Loucy (cell line): ENCODE data around the gene REPS2.

ENCODE experiments used
- H2AFZ ChIP-seq: fragments of 200-600 bp; sonication (generic); 2 replicates; pipeline ENCODE4 v1.6.0; 2016; ENCODE audit warnings: antibody characterized with exemption, mild to moderate bottlenecking, low read length, moderate library complexity
- H3F3A ChIP-seq: fragments of 200-600 bp; 2 replicates; pipeline ENCODE4 v1.6.0; 2016; ENCODE audit warnings: antibody characterized with exemption, low read depth, mild to moderate bottlenecking
- H3K27me3 ChIP-seq: fragments of 200-600 bp; sonication (generic); 2 replicates; pipeline ENCODE4 v1.6.1; 2014; ENCODE audit warnings: low read length, mild to moderate bottlenecking; ENCODE audit not compliant: insufficient read depth, poor library complexity, severe bottlenecking
- H3K36me3 ChIP-seq: fragments of 200-600 bp; sonication (generic); 2 replicates; pipeline ENCODE4 v1.6.1; 2016; ENCODE audit warnings: low read length; ENCODE audit not compliant: insufficient read depth
- H3K4me1 ChIP-seq: fragments of 200-600 bp; sonication (generic); 2 replicates; pipeline ENCODE4 v1.5.1; 2014; ENCODE audit warnings: low read length, mild to moderate bottlenecking; ENCODE audit not compliant: insufficient read depth, poor library complexity, severe bottlenecking
- H3K4me2 ChIP-seq: fragments of 200-600 bp; sonication (generic); 2 replicates; pipeline ENCODE4 v1.6.0; 2014; ENCODE audit warnings: antibody characterized with exemption, low read length, low read depth, mild to moderate bottlenecking; ENCODE audit not compliant: poor library complexity, severe bottlenecking
- H3K4me3 ChIP-seq: fragments of 200-600 bp; sonication (generic); 2 replicates; pipeline ENCODE4 v1.5.1; 2014; ENCODE audit warnings: low read length, mild to moderate bottlenecking, mixed read lengths; ENCODE audit not compliant: poor library complexity, severe bottlenecking
- H3K79me2 ChIP-seq: fragments of 200-600 bp; sonication (generic); 2 replicates; pipeline ENCODE4 v1.6.1; 2014; ENCODE audit warnings: low read length; ENCODE audit not compliant: insufficient read depth
- H3K9ac ChIP-seq: fragments of 200-600 bp; sonication (generic); 2 replicates; pipeline ENCODE4 v1.6.0; 2014; ENCODE audit warnings: mild to moderate bottlenecking, low read depth, low read length, moderate library complexity; ENCODE audit not compliant: poor library complexity, severe bottlenecking
- H3K9me2 ChIP-seq: fragments of 200-600 bp; sonication (generic); replicated peaks from 2 replicates; pipeline ENCODE4 v1.6.1; 2016; ENCODE audit warnings: low read depth, low read length, mixed read lengths
- H3K9me3 ChIP-seq: fragments of 200-600 bp; sonication (generic); 2 replicates; pipeline ENCODE4 v1.6.1; 2014; ENCODE audit warnings: mild to moderate bottlenecking, antibody characterized with exemption, low read length, low read depth; ENCODE audit not compliant: insufficient read depth
- H4K20me1 ChIP-seq: fragments of 200-600 bp; sonication (generic); 2 replicates; pipeline ENCODE4 v1.6.0; 2014; ENCODE audit warnings: antibody characterized with exemption, low read length, mild to moderate bottlenecking; ENCODE audit not compliant: insufficient read depth, poor library complexity, severe bottlenecking
- EZH2phosphoT487 ChIP-seq: fragments of 200-600 bp; IDR thresholded peaks from 2 replicates; pipeline ENCODE4 v1.6.1; 2018; ENCODE audit warnings: antibody characterized with exemption, mild to moderate bottlenecking, moderate library complexity, borderline replicate concordance
- TF ChIP-seq, protein P1 (sequence below): fragments of 200-600 bp; sonication (generic); conservative IDR thresholded peaks from 2 replicates; pipeline ENCODE4 v1.5.1; 2014; ENCODE audit warnings: mild to moderate bottlenecking, antibody characterized with exemption, low read length

Gene REPS2

GRCh38 chrX:17021851-17022604, 75.6 kb downstream of the REPS2 start:
- Histone ChIP-seq H3K4me3 (no peak overlapping the region), H3F3A (no peaks in the 10 kb centered on the region), H3K4me2 (no peak overlapping the region), H2AFZ (no peak overlapping the region), H3K9ac (no peak overlapping the region), H4K20me1 (no peaks in the 10 kb centered on the region), H3K4me1 (no peaks in the 10 kb centered on the region), H3K9me3 (no peaks in the 10 kb centered on the region), H3K36me3 (no peaks in the 10 kb centered on the region), H3K79me2 (no peaks in the 10 kb centered on the region), H3K9me2 (no peaks in the 10 kb centered on the region), H3K27me3 (no peaks in the 10 kb centered on the region)
- TF ChIP-seq, protein P1, sequence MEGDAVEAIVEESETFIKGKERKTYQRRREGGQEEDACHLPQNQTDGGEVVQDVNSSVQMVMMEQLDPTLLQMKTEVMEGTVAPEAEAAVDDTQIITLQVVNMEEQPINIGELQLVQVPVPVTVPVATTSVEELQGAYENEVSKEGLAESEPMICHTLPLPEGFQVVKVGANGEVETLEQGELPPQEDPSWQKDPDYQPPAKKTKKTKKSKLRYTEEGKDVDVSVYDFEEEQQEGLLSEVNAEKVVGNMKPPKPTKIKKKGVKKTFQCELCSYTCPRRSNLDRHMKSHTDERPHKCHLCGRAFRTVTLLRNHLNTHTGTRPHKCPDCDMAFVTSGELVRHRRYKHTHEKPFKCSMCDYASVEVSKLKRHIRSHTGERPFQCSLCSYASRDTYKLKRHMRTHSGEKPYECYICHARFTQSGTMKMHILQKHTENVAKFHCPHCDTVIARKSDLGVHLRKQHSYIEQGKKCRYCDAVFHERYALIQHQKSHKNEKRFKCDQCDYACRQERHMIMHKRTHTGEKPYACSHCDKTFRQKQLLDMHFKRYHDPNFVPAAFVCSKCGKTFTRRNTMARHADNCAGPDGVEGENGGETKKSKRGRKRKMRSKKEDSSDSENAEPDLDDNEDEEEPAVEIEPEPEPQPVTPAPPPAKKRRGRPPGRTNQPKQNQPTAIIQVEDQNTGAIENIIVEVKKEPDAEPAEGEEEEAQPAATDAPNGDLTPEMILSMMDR = no peak
- no peak for TF ChIP-seq EZH2phosphoT487

DNA sequence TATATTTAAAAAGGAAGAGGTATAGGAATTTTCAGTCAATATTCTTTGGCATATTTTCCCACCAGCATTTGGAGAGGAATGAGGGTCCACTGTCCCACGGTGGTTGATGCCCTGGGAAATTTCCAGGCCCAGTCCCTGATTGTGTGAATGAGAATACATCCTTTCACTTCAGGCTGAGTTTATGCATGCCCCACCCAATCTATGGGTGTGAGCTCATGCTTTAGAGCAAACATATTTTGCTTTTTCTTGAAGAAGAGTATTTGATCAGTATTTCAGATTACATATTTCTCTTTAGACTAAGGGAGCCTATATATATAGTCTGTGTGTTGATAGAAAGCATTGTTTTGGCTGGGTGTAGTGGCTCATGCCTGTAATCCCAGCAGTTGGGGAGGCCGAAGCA, 77.2 kb downstream of the REPS2 start:
- Histone ChIP-seq H3K36me3 (no peaks in the 10 kb centered on the region), H3F3A (no peaks in the 10 kb centered on the region), H3K4me2 (no peak overlapping the region), H3K4me1 (no peaks in the 10 kb centered on the region), H3K79me2 (no peaks in the 10 kb centered on the region), H3K9me2 (no peaks in the 10 kb centered on the region), H4K20me1 (no peaks in the 10 kb centered on the region), H3K27me3 (no peaks in the 10 kb centered on the region), H3K9ac (no peak overlapping the region), H2AFZ (no peak overlapping the region), H3K4me3 (no peak overlapping the region), H3K9me3 (no peaks in the 10 kb centered on the region)
- TF ChIP-seq EZH2phosphoT487 = no peak
- TF ChIP-seq, protein P1 = no peak

- Histone ChIP-seq H3K79me2 (no peaks in the 10 kb centered on the region), H3K27me3 (no peaks in the 10 kb centered on the region), H3K4me3 (no peak overlapping the region), H3K9ac (no peak overlapping the region), H3F3A (no peaks in the 10 kb centered on the region), H3K4me2 (no peak overlapping the region), H2AFZ (no peak overlapping the region), H3K9me3 (no peaks in the 10 kb centered on the region), H3K9me2 (no peaks in the 10 kb centered on the region), H3K36me3 (no peaks in the 10 kb centered on the region), H3K4me1 (no peaks in the 10 kb centered on the region), H4K20me1 (no peaks in the 10 kb centered on the region)
- no peak for TF ChIP-seq EZH2phosphoT487
- TF ChIP-seq, protein P1 = no peak
Observed at GRCh38 chrX:17024886-17025285, 78.4 kb downstream of the REPS2 start.
